Neutrophil (primary cell): ENCODE measurements around the gene R3HDM2.
A peak's percentile ranks its signal among the peaks of the same experiment; 100 is the strongest.

Experiments used
- H3K27ac ChIP-seq: fragments of 200-600 bp; sonication (generic); 2 replicates; pipeline ENCODE4 v1.5.1; 2016; ENCODE audit warnings: mild to moderate bottlenecking, moderate library complexity
- H3K27me3 ChIP-seq: fragments of 200-600 bp; sonication (generic); 2 replicates; pipeline ENCODE4 v1.6.0; 2016; ENCODE audit warnings: mild to moderate bottlenecking
- H3K36me3 ChIP-seq: fragments of 200-600 bp; sonication (generic); 2 replicates; pipeline ENCODE4 v1.5.1; 2017
- H3K4me1 ChIP-seq, 2 experiments: fragments of 200-600 bp in 1 of 2; sonication (generic) in 1 of 2; 1 replicate in 1 of 2; 2 replicates in 1 of 2; pipeline versions ENCODE4 v1.5.1 to v1.6.1; 2013 to 2016; ENCODE audit warnings: low read depth in 1 of 2, low read length in 1 of 2, mild to moderate bottlenecking in 1 of 2, moderate library complexity in 1 of 2; ENCODE audit not compliant: control insufficient read depth in 1 of 2, insufficient read depth in 1 of 2
- H3K4me3 ChIP-seq, 2 experiments: fragments of 200-600 bp in 1 of 2; sonication (generic) in 1 of 2; 1 replicate in 1 of 2; 2 replicates in 1 of 2; pipeline ENCODE4 v1.5.1; 2013 to 2016; ENCODE audit warnings: low read depth in 1 of 2, low read length in 1 of 2, mild to moderate bottlenecking in 1 of 2, moderate library complexity in 1 of 2
- H3K9me3 ChIP-seq: fragments of 200-600 bp; sonication (generic); 2 replicates; pipeline ENCODE4 v1.5.1; 2016
- TF ChIP-seq, protein P1 (sequence below): fragments of 200-600 bp; sonication (generic); IDR thresholded peaks from 2 replicates; pipeline ENCODE4 v1.5.1; 2016; ENCODE audit warnings: antibody characterized with exemption

R3HDM2 gene

DNA sequence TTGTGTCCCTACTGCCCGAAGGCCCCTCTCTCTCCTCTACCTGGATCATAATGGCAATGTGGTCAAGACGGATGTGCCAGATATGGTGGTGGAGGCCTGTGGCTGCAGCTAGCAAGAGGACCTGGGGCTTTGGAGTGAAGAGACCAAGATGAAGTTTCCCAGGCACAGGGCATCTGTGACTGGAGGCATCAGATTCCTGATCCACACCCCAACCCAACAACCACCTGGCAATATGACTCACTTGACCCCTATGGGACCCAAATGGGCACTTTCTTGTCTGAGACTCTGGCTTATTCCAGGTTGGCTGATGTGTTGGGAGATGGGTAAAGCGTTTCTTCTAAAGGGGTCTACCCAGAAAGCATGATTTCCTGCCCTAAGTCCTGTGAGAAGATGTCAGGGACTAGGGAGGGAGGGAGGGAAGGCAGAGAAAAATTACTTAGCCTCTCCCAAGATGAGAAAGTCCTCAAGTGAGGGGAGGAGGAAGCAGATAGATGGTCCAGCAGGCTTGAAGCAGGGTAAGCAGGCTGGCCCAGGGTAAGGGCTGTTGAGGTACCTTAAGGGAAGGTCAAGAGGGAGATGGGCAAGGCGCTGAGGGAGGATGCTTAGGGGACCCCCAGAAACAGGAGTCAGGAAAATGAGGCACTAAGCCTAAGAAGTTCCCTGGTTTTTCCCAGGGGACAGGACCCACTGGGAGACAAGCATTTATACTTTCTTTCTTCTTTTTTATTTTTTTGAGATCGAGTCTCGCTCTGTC, 26.1 kb upstream of the R3HDM2 start:
- no peak overlapping the region for H3K4me3 ChIP-seq
- H3K27ac ChIP-seq = no peak overlapping the region
- H3K9me3 ChIP-seq = no peaks in the 10 kb centered on the region
- H3K27me3 ChIP-seq = peaks cover 46% of the 10 kb centered on the region
- no peaks in the 10 kb centered on the region for H3K36me3 ChIP-seq
- TF ChIP-seq, protein P1, sequence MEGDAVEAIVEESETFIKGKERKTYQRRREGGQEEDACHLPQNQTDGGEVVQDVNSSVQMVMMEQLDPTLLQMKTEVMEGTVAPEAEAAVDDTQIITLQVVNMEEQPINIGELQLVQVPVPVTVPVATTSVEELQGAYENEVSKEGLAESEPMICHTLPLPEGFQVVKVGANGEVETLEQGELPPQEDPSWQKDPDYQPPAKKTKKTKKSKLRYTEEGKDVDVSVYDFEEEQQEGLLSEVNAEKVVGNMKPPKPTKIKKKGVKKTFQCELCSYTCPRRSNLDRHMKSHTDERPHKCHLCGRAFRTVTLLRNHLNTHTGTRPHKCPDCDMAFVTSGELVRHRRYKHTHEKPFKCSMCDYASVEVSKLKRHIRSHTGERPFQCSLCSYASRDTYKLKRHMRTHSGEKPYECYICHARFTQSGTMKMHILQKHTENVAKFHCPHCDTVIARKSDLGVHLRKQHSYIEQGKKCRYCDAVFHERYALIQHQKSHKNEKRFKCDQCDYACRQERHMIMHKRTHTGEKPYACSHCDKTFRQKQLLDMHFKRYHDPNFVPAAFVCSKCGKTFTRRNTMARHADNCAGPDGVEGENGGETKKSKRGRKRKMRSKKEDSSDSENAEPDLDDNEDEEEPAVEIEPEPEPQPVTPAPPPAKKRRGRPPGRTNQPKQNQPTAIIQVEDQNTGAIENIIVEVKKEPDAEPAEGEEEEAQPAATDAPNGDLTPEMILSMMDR = no peak
- peaks cover 39 to 45% of the 10 kb centered on the region in 2 experiments for H3K4me1 ChIP-seq

DNA sequence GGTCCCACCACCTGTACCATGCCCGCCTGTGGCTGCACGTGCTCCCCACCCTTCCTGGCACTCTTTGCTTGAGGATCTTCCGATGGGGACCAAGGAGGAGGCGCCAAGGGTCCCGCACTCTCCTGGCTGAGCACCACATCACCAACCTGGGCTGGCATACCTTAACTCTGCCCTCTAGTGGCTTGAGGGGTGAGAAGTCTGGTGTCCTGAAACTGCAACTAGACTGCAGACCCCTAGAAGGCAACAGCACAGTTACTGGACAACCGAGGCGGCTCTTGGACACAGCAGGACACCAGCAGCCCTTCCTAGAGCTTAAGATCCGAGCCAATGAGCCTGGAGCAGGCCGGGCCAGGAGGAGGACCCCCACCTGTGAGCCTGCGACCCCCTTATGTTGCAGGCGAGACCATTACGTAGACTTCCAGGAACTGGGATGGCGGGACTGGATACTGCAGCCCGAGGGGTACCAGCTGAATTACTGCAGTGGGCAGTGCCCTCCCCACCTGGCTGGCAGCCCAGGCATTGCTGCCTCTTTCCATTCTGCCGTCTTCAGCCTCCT, 25.4 kb upstream of the R3HDM2 start:
- TF ChIP-seq, protein P1 = peak; percentile 36

DNA sequence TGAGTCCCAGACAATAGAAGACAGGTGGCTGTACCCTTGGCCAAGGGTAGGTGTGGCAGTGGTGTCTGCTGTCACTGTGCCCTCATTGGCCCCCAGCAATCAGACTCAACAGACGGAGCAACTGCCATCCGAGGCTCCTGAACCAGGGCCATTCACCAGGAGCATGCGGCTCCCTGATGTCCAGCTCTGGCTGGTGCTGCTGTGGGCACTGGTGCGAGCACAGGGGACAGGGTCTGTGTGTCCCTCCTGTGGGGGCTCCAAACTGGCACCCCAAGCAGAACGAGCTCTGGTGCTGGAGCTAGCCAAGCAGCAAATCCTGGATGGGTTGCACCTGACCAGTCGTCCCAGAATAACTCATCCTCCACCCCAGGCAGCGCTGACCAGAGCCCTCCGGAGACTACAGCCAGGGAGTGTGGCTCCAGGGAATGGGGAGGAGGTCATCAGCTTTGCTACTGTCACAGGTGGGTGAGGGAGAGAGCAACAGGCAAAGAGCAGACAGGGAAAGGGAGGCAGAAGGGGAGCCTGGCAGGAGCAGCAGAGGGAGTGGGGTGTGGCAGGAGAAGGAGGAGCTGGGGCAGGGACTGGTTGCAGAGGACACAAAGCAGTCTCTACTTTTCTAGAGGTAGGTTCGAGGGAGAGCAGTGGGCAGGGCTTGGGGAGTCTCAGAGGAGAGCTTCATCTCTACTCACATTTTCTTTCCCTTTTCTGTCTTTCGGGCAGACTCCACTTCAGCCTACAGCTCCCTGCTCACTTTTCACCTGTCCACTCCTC, 24.7 kb upstream of the R3HDM2 start:
- Histone ChIP-seq H3K4me3 (no peak overlapping the region), H3K36me3 (no peaks in the 10 kb centered on the region), H3K4me1 (peaks cover 27 to 32% of the 10 kb centered on the region in 2 experiments), H3K27ac (no peak overlapping the region), H3K27me3 (peaks cover 33% of the 10 kb centered on the region), H3K9me3 (no peaks in the 10 kb centered on the region)
- TF ChIP-seq, protein P1 = no peak

More for the DNA sequence above, 25.4 kb upstream of the R3HDM2 start:
- Histone ChIP-seq H3K27ac (no peak overlapping the region), H3K4me3 (no peak overlapping the region), H3K27me3 (peaks cover 39% of the 10 kb centered on the region), H3K4me1 (peaks cover 34 to 38% of the 10 kb centered on the region in 2 experiments), H3K36me3 (no peaks in the 10 kb centered on the region), H3K9me3 (no peaks in the 10 kb centered on the region)

DNA sequence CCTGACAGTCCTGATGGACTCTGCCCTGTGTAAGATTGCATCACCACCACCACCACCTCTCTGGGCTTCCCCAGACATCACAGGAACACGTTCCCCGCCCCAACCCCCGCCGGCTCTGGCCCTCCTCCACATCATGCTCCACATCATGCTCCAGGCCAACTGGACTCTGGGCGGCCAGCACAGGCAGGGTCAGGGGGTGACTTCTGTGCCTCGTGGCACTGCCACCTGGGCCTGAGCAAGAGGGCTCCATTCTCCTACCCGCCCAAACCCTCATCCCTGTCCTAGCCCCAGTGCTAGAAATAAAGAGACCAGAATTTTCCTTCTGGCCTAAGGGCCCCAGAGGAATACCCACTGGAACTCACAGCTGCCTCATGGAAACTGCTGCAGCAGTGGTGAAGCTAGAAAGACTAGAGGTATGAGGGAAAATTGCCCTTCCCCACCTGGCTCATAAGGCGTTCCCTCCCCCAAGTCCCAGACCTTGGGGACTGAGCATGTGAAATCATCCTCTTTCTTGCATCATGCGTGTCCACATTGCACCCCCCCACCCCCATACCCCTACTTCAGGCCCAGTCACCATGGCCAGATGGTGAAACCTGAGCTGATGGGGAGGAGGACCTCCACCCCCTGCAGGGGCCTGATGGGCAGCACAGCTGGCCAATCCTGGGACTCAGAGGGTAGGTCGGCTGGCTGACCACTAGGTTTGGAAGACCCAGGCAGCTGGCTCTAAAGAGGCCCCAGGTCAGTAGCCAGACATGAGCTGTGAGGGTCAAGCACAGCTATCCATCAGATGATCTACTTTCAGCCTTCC, 23.9 kb upstream of the R3HDM2 start, which contains the start of gene INHBE:
TSS of gene INHBE (plus strand) at position 742 of the 808 bp plus-strand sequence. CDS start 230 bp downstream, outside the sequence.
- Histone ChIP-seq H3K27me3 (peaks cover 25% of the 10 kb centered on the region), H3K9me3 (no peaks in the 10 kb centered on the region), H3K36me3 (no peaks in the 10 kb centered on the region), H3K4me3 (no peak within 1 kb of the TSS), H3K4me1 (peaks cover 22 to 24% of the 10 kb centered on the region in 2 experiments), H3K27ac (no peak within 1 kb of the TSS)
- TF ChIP-seq, protein P1 = no peak

DNA sequence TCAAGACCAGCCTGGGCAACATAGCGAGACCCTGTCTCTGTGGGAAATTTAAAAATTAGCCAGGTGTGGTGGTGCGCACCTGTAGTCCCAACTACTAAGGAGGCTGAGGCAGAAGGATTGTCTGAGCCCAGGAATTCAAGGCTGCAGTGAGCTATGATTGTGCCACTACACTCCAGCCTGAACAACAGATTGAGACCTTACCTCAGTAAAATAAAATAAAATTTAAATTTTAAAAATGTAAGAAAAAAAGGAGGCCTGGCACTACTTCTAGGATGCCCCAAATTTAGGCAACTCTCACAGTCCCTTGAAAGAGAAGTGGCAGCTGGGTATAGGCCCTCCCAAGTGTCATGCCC, 23.3 kb upstream of the R3HDM2 start:
- TF ChIP-seq, protein P1 = no peak
- Histone ChIP-seq H3K4me3 (no peak overlapping the region), H3K27ac (no peak overlapping the region)

More for the DNA sequence above, 23.3 kb upstream of the R3HDM2 start:
- H3K36me3 ChIP-seq = no peaks in the 10 kb centered on the region
- no peaks in the 10 kb centered on the region for H3K9me3 ChIP-seq
- peaks cover 20% of the 10 kb centered on the region for H3K27me3 ChIP-seq
- H3K4me1 ChIP-seq = peaks cover 16 to 18% of the 10 kb centered on the region in 2 experiments
